Measurements from ENCODE around the gene UNC13A. TPM values are rescaled to one million over a fixed set of nuclear protein-coding genes. Genes with fewer than 3 reads are reported as not detected.
A peak's percentile ranks its signal among the peaks of the same experiment; 100 is the strongest.

Gene UNC13A
- total RNA-seq, 1 donor from 2014 or later = 1.3 TPM

- Histone ChIP-seq H4K20me1 (ENCODE audit: low read depth) (peaks cover 24% of the 10 kb centered on the region), H3K36me3 (no peaks in the 10 kb centered on the region), H3K9ac (no peak overlapping the region), H3K4me3 (peak overlapping the region; percentile 33), H3K4me1 (no peaks in the 10 kb centered on the region), H3K27me3 (no peaks in the 10 kb centered on the region), H3K9me3 (ENCODE audit: low read depth) (no peaks in the 10 kb centered on the region), H2AFZ (replicated peaks) (no peak overlapping the region), H3K4me2 (peak overlapping the region; percentile 66), H3K79me2 (ENCODE audit: low read depth) (no peaks in the 10 kb centered on the region), H3K27ac (no peak overlapping the region), H3F3A (ENCODE audit: low read depth) (peaks cover 13% of the 10 kb centered on the region)
- peak; percentile 98 for DNase-seq (ENCODE audit: low spot score)
- Mint-ChIP-seq H3K4me3 (peak overlapping the region; percentile 74), H3K27me3 (ENCODE audit: insufficient read depth, low read depth) (peaks cover 9% of the 10 kb centered on the region), H3K4me1 (peaks cover 17% of the 10 kb centered on the region), H3K36me3 (peaks cover 24% of the 10 kb centered on the region), H3K27ac (no peak overlapping the region), H3K9me3 (no peaks in the 10 kb centered on the region)
- TF ChIP-seq CTCF (IDR thresholded peaks at IDR 0.05) (no peak), EZH2 (IDR thresholded peaks at IDR 0.05) (no peak), EZH2phosphoT487 (IDR thresholded peaks at IDR 0.05) (no peak)
Observed at GRCh38 chr19:17576758-17577456, 111.2 kb downstream of the UNC13A start.

- Histone ChIP-seq H3F3A (ENCODE audit: low read depth) (peaks cover 13% of the 10 kb centered on the region), H3K27me3 (no peaks in the 10 kb centered on the region), H4K20me1 (ENCODE audit: low read depth) (peaks cover 24% of the 10 kb centered on the region), H3K36me3 (no peaks in the 10 kb centered on the region), H3K9me3 (ENCODE audit: low read depth) (no peaks in the 10 kb centered on the region), H3K9ac (no peak overlapping the region), H3K27ac (no peak overlapping the region), H3K4me2 (no peak overlapping the region), H3K4me1 (no peaks in the 10 kb centered on the region), H2AFZ (replicated peaks) (no peak overlapping the region), H3K4me3 (no peak overlapping the region), H3K79me2 (ENCODE audit: low read depth) (no peaks in the 10 kb centered on the region)
- peaks cover 17% of the 10 kb centered on the region for H3K4me1 Mint-ChIP-seq
- DNase-seq (ENCODE audit: low spot score) = no peak
- H3K27me3 Mint-ChIP-seq (ENCODE audit: insufficient read depth, low read depth) = peaks cover 9% of the 10 kb centered on the region
- no peak overlapping the region for H3K27ac Mint-ChIP-seq
- H3K4me3 Mint-ChIP-seq = no peak overlapping the region
- TF ChIP-seq CTCF (IDR thresholded peaks at IDR 0.05) = no peak
- TF ChIP-seq EZH2 (IDR thresholded peaks at IDR 0.05) = no peak
- TF ChIP-seq EZH2phosphoT487 (IDR thresholded peaks at IDR 0.05) = no peak
- no peaks in the 10 kb centered on the region for H3K9me3 Mint-ChIP-seq
- peaks cover 23% of the 10 kb centered on the region for H3K36me3 Mint-ChIP-seq
Observed at GRCh38 chr19:17575871-17576757, 112.0 kb downstream of the UNC13A start.

GRCh38 chr19:17572638-17573037 is 115.5 kb downstream of the UNC13A start:
- Histone ChIP-seq H3K4me1 (no peaks in the 10 kb centered on the region), H3K4me2 (no peak overlapping the region), H3K27me3 (no peaks in the 10 kb centered on the region), H3K4me3 (no peak overlapping the region), H3K9me3 (ENCODE audit: low read depth) (no peaks in the 10 kb centered on the region), H3K27ac (no peak overlapping the region), H2AFZ (replicated peaks) (no peak overlapping the region), H3K36me3 (no peaks in the 10 kb centered on the region), H3K79me2 (ENCODE audit: low read depth) (no peaks in the 10 kb centered on the region), H4K20me1 (ENCODE audit: low read depth) (peaks cover 3% of the 10 kb centered on the region), H3K9ac (no peak overlapping the region), H3F3A (ENCODE audit: low read depth) (peaks cover 5% of the 10 kb centered on the region)
- peaks cover 6% of the 10 kb centered on the region for H3K4me1 Mint-ChIP-seq
- H3K4me3 Mint-ChIP-seq = no peak overlapping the region
- H3K9me3 Mint-ChIP-seq = no peaks in the 10 kb centered on the region
- DNase-seq (ENCODE audit: low spot score) = no peak
- H3K27ac Mint-ChIP-seq = no peak overlapping the region
- H3K36me3 Mint-ChIP-seq = peaks cover 18% of the 10 kb centered on the region
- H3K27me3 Mint-ChIP-seq (ENCODE audit: insufficient read depth, low read depth) = peaks cover 5% of the 10 kb centered on the region
- TF ChIP-seq CTCF (IDR thresholded peaks at IDR 0.05) (no peak), EZH2 (IDR thresholded peaks at IDR 0.05) (no peak), EZH2phosphoT487 (IDR thresholded peaks at IDR 0.05) (no peak)
